ENCODE data around the gene ATP13A4. TPM values are rescaled to one million over a fixed set of nuclear protein-coding genes. Genes with fewer than 3 reads are reported as not detected.

Gene ATP13A4
- polyA plus RNA-seq, 1 donor from 2014 or later = 6.2 TPM

DNA sequence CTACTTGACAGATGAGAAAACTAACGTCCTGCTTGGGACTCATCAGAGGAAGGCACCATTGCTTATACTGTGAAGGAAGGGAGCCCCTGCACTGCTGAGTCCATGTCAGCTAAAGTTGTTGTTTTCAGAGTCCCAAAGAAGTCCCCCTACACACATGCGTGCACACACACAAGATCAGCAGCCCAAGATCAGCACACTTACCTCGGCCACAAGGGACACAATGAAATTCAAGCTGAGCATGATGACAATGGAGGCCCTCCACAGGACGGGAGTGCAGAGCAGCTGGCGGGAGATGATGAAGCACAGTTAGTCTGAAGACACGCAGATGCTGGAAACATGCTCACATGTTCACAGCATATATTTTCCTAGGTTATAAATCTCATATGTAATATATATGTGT lies 147.6 kb downstream of the ATP13A4 start:
- Histone ChIP-seq H3K27ac (ENCODE audit: low read length) (no peak overlapping the region), H2AFZ (ENCODE audit: low read depth, low read length) (no peak overlapping the region), H3F3A (ENCODE audit: insufficient read depth, low read length, poor library complexity, severe bottlenecking) (no peaks in the 10 kb centered on the region), H3K36me3 (ENCODE audit: insufficient read depth, low read length) (no peaks in the 10 kb centered on the region), H3K9ac (ENCODE audit: low read length) (no peak overlapping the region), H3K27me3 (ENCODE audit: insufficient read depth, low read depth, low read length) (no peaks in the 10 kb centered on the region), H3K9me2 (ENCODE audit: insufficient read depth, low read length) (no peaks in the 10 kb centered on the region), H3K4me3 (ENCODE audit: low read length) (no peak overlapping the region), H3K79me2 (replicated peaks; ENCODE audit: insufficient read depth, low read length) (no peaks in the 10 kb centered on the region), H3K9me3 (ENCODE audit: low read length) (no peaks in the 10 kb centered on the region), H4K20me1 (ENCODE audit: insufficient read depth) (no peaks in the 10 kb centered on the region), H3K4me2 (ENCODE audit: low read length) (no peak overlapping the region)
- no peak for TF ChIP-seq CTCF (IDR thresholded peaks at IDR 0.05; ENCODE audit: poor library complexity, severe bottlenecking)
- TF ChIP-seq RAD21 (conservative IDR thresholded peaks at IDR 0.05) = no peak
- no peak for TF ChIP-seq EZH2 (IDR thresholded peaks at IDR 0.05; ENCODE audit: borderline replicate concordance, insufficient read depth, low read length, poor library complexity, severe bottlenecking)
- TF ChIP-seq, protein P1, sequence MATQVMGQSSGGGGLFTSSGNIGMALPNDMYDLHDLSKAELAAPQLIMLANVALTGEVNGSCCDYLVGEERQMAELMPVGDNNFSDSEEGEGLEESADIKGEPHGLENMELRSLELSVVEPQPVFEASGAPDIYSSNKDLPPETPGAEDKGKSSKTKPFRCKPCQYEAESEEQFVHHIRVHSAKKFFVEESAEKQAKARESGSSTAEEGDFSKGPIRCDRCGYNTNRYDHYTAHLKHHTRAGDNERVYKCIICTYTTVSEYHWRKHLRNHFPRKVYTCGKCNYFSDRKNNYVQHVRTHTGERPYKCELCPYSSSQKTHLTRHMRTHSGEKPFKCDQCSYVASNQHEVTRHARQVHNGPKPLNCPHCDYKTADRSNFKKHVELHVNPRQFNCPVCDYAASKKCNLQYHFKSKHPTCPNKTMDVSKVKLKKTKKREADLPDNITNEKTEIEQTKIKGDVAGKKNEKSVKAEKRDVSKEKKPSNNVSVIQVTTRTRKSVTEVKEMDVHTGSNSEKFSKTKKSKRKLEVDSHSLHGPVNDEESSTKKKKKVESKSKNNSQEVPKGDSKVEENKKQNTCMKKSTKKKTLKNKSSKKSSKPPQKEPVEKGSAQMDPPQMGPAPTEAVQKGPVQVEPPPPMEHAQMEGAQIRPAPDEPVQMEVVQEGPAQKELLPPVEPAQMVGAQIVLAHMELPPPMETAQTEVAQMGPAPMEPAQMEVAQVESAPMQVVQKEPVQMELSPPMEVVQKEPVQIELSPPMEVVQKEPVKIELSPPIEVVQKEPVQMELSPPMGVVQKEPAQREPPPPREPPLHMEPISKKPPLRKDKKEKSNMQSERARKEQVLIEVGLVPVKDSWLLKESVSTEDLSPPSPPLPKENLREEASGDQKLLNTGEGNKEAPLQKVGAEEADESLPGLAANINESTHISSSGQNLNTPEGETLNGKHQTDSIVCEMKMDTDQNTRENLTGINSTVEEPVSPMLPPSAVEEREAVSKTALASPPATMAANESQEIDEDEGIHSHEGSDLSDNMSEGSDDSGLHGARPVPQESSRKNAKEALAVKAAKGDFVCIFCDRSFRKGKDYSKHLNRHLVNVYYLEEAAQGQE (IDR thresholded peaks at IDR 0.05; ENCODE audit: borderline replicate concordance) = no peak
- TF ChIP-seq SMC3 (conservative IDR thresholded peaks at IDR 0.05; ENCODE audit: poor library complexity) = no peak
- no peak for TF ChIP-seq EP300 (conservative IDR thresholded peaks at IDR 0.05; ENCODE audit: poor library complexity, severe bottlenecking)
- TF ChIP-seq TAF1 (IDR thresholded peaks at IDR 0.05; ENCODE audit: low read depth) = no peak
- no peak for TF ChIP-seq MXI1 (conservative IDR thresholded peaks at IDR 0.05; ENCODE audit: poor library complexity, severe bottlenecking)
- no peak for TF ChIP-seq POLR2AphosphoS5 (IDR thresholded peaks at IDR 0.05)

- no peak overlapping the region for H2AFZ ChIP-seq (ENCODE audit: low read depth, low read length)
- H3K36me3 ChIP-seq (ENCODE audit: insufficient read depth, low read length) = no peaks in the 10 kb centered on the region
- no peaks in the 10 kb centered on the region for H3K79me2 ChIP-seq (replicated peaks; ENCODE audit: insufficient read depth, low read length)
- no peak overlapping the region for H3K4me2 ChIP-seq (ENCODE audit: low read length)
- H3K27ac ChIP-seq (ENCODE audit: low read length) = no peak overlapping the region
- no peaks in the 10 kb centered on the region for H3K27me3 ChIP-seq (ENCODE audit: insufficient read depth, low read depth, low read length)
- no peak for TF ChIP-seq CTCF (IDR thresholded peaks at IDR 0.05; ENCODE audit: poor library complexity, severe bottlenecking)
- TF ChIP-seq EP300 (conservative IDR thresholded peaks at IDR 0.05; ENCODE audit: poor library complexity, severe bottlenecking) = no peak
- TF ChIP-seq, protein P1 (IDR thresholded peaks at IDR 0.05; ENCODE audit: borderline replicate concordance) = no peak
- no peak for TF ChIP-seq TAF1 (IDR thresholded peaks at IDR 0.05; ENCODE audit: low read depth)
- TF ChIP-seq RAD21 (conservative IDR thresholded peaks at IDR 0.05) = no peak
- TF ChIP-seq EZH2 (IDR thresholded peaks at IDR 0.05; ENCODE audit: borderline replicate concordance, insufficient read depth, low read length, poor library complexity, severe bottlenecking) = no peak
- no peak for TF ChIP-seq MXI1 (conservative IDR thresholded peaks at IDR 0.05; ENCODE audit: poor library complexity, severe bottlenecking)
- no peaks in the 10 kb centered on the region for H3K9me2 ChIP-seq (ENCODE audit: insufficient read depth, low read length)
- H3K9me3 ChIP-seq (ENCODE audit: low read length) = no peaks in the 10 kb centered on the region
- no peak overlapping the region for H3K4me3 ChIP-seq (ENCODE audit: low read length)
- no peak overlapping the region for H3K9ac ChIP-seq (ENCODE audit: low read length)
- no peaks in the 10 kb centered on the region for H4K20me1 ChIP-seq (ENCODE audit: insufficient read depth)
- H3F3A ChIP-seq (ENCODE audit: insufficient read depth, low read length, poor library complexity, severe bottlenecking) = no peaks in the 10 kb centered on the region
Observed at GRCh38 chr3:193403307-193403706, 151.4 kb downstream of the ATP13A4 start.
